Activated CD4-positive, alpha-beta memory T cell treated with anti-CD3 and anti-CD28 coated beads for 36 hours (primary cell): Measurements from ENCODE around the gene FIBCD1. TPM values are rescaled to one million over a fixed set of nuclear protein-coding genes. Genes with fewer than 3 reads are reported as not detected.

ENCODE experiments used
- CTCF ChIA-PET: fragments of 350-600 bp; sonication (Branson Sonifier 250); formaldehyde crosslinking; loops from one replicate; lab custom pipeline; 2021; ENCODE audit warnings: antibody characterized with exemption, inconsistent platforms; lab: Charles Lee
- POLR2A ChIA-PET: fragments of 350-600 bp; sonication (Branson Sonifier 250); formaldehyde crosslinking; loops from one replicate; lab custom pipeline; 2021; ENCODE audit warnings: antibody characterized with exemption; lab: Charles Lee
- DNase-seq: peaks from one replicate; pipeline ENCODE4 v3.0.0-alpha.2; 2020
- H3K27ac Mint-ChIP-seq: one replicate; pipeline ENCODE4 v1.8.0; 2021; ENCODE audit warnings: mixed read lengths
- H3K27me3 Mint-ChIP-seq: one replicate; pipeline ENCODE4 v1.8.0; 2021; ENCODE audit warnings: mixed read lengths
- H3K36me3 Mint-ChIP-seq: one replicate; pipeline ENCODE4 v1.8.0; 2021; ENCODE audit warnings: mixed read lengths
- H3K4me1 Mint-ChIP-seq: one replicate; pipeline ENCODE4 v1.8.0; 2021; ENCODE audit warnings: low read depth, mixed read lengths
- H3K4me3 Mint-ChIP-seq: one replicate; pipeline ENCODE4 v1.8.0; 2021; ENCODE audit warnings: mild to moderate bottlenecking, mixed read lengths
- H3K9me3 Mint-ChIP-seq: one replicate; pipeline ENCODE4 v1.8.0; 2021; ENCODE audit warnings: mixed read lengths
- intact Hi-C: fragments of 100-400 bp; cut with micrococcal nuclease; formaldehyde crosslinking; loops from one replicate; pipeline ENCODE4 v1.15.1; 2023
- total RNA-seq, 2 experiments: library from RNA; stranded (reverse); gene quantifications; one replicate each; pipeline ENCODE4 v1.2.3, GENCODE V29; 2021

The FIBCD1 gene
- total RNA-seq, 2 experiments from 2014 or later: not detected

- no peak overlapping the region for H3K4me3 Mint-ChIP-seq
- POLR2A ChIA-PET: no interaction called here
- no peaks in the 10 kb centered on the region for H3K9me3 Mint-ChIP-seq
- no peak overlapping the region for H3K27ac Mint-ChIP-seq
- peaks cover 8% of the 10 kb centered on the region for H3K4me1 Mint-ChIP-seq
- CTCF ChIA-PET: no interaction called here
- DNase-seq: no peak
- intact Hi-C loops: no loop called here
- H3K36me3 Mint-ChIP-seq: no peaks in the 10 kb centered on the region
- peaks cover 50% of the 10 kb centered on the region for H3K27me3 Mint-ChIP-seq
Observed at GRCh38 chr9:130938184-130938651, 829 bp downstream of the FIBCD1 start.

- intact Hi-C loops: no loop called here
- peaks cover 8% of the 10 kb centered on the region for H3K4me1 Mint-ChIP-seq
- ChIA-PET POLR2A (no interaction called here), CTCF (no interaction called here)
- DNase-seq: no peak
- H3K27ac Mint-ChIP-seq: no peak overlapping the region
- peaks cover 55% of the 10 kb centered on the region for H3K27me3 Mint-ChIP-seq
- no peaks in the 10 kb centered on the region for H3K9me3 Mint-ChIP-seq
- no peaks in the 10 kb centered on the region for H3K36me3 Mint-ChIP-seq
- no peak overlapping the region for H3K4me3 Mint-ChIP-seq
Observed at GRCh38 chr9:130937146-130938076, 1.6 kb downstream of the FIBCD1 start.

- H3K9me3 Mint-ChIP-seq: no peaks in the 10 kb centered on the region
- H3K27ac Mint-ChIP-seq: no peak overlapping the region
- H3K4me1 Mint-ChIP-seq: peaks cover 8% of the 10 kb centered on the region
- peaks cover 57% of the 10 kb centered on the region for H3K27me3 Mint-ChIP-seq
- ChIA-PET POLR2A (interaction anchor here (0.6 kb wide), 1 partner anchor 820 kb away, joined by 3 read pairs; no protein-coding TSS in a partner anchor), CTCF (no interaction called here)
- H3K4me3 Mint-ChIP-seq: no peak overlapping the region
- intact Hi-C loops: no loop called here
- no peaks in the 10 kb centered on the region for H3K36me3 Mint-ChIP-seq
- DNase-seq: no peak
Observed at GRCh38 chr9:130936285-130937117, 2.5 kb downstream of the FIBCD1 start.

- H3K36me3 Mint-ChIP-seq: no peaks in the 10 kb centered on the region
- peaks cover 52% of the 10 kb centered on the region for H3K27me3 Mint-ChIP-seq
- intact Hi-C loops: no loop called here
- no peak overlapping the region for H3K4me3 Mint-ChIP-seq
- no peak overlapping the region for H3K27ac Mint-ChIP-seq
- no peaks in the 10 kb centered on the region for H3K9me3 Mint-ChIP-seq
- CTCF ChIA-PET: no interaction called here
- DNase-seq: no peak
- H3K4me1 Mint-ChIP-seq: peaks cover 5% of the 10 kb centered on the region
- POLR2A ChIA-PET: no interaction called here
Observed at GRCh38 chr9:130935648-130936271, 3.3 kb downstream of the FIBCD1 start.

GRCh38 chr9:130934702-130935647, 4.1 kb downstream of the FIBCD1 start:
- Mint-ChIP-seq H3K4me1 (peaks cover 2% of the 10 kb centered on the region), H3K4me3 (no peak overlapping the region), H3K9me3 (no peaks in the 10 kb centered on the region), H3K27ac (no peak overlapping the region), H3K36me3 (no peaks in the 10 kb centered on the region), H3K27me3 (peaks cover 46% of the 10 kb centered on the region)
- ChIA-PET POLR2A (no interaction called here), CTCF (no interaction called here)
- no peak for DNase-seq
- intact Hi-C loops: no loop called here

GRCh38 chr9:130934246-130934645, 4.8 kb downstream of the FIBCD1 start:
- no peak for DNase-seq
- H3K9me3 Mint-ChIP-seq: no peaks in the 10 kb centered on the region
- intact Hi-C loops: no loop called here
- CTCF ChIA-PET: no interaction called here
- H3K27me3 Mint-ChIP-seq: peaks cover 46% of the 10 kb centered on the region
- no peak overlapping the region for H3K4me3 Mint-ChIP-seq
- H3K4me1 Mint-ChIP-seq: peaks cover 2% of the 10 kb centered on the region
- H3K36me3 Mint-ChIP-seq: no peaks in the 10 kb centered on the region
- POLR2A ChIA-PET: no interaction called here
- H3K27ac Mint-ChIP-seq: no peak overlapping the region

- no peak for DNase-seq
- ChIA-PET POLR2A (interaction anchor here (0.6 kb wide), 1 partner anchor 90 kb away, joined by 3 read pairs; no protein-coding TSS in a partner anchor), CTCF (interaction anchor here (0.7 to 0.9 kb wide), 3 partner anchors 67 to 249 kb away, joined by 3 to 4 read pairs (median 3); no protein-coding TSS in a partner anchor)
- Mint-ChIP-seq H3K4me1 (no peaks in the 10 kb centered on the region), H3K9me3 (no peaks in the 10 kb centered on the region), H3K36me3 (no peaks in the 10 kb centered on the region), H3K4me3 (no peak overlapping the region), H3K27ac (no peak overlapping the region), H3K27me3 (peaks cover 44% of the 10 kb centered on the region)
- intact Hi-C loops: no loop called here
Observed at GRCh38 chr9:130933114-130934046, 5.7 kb downstream of the FIBCD1 start.

GRCh38 chr9:130932255-130933079, 6.6 kb downstream of the FIBCD1 start:
- no peaks in the 10 kb centered on the region for H3K9me3 Mint-ChIP-seq
- ChIA-PET POLR2A (interaction anchor here (0.6 kb wide), 1 partner anchor 89 kb away, joined by 3 read pairs; no protein-coding TSS in a partner anchor), CTCF (interaction anchor here (0.7 to 0.9 kb wide), 3 partner anchors 66 to 248 kb away, joined by 3 to 4 read pairs (median 3); no protein-coding TSS in a partner anchor)
- no peaks in the 10 kb centered on the region for H3K4me1 Mint-ChIP-seq
- no peak overlapping the region for H3K27ac Mint-ChIP-seq
- peaks cover 40% of the 10 kb centered on the region for H3K27me3 Mint-ChIP-seq
- H3K36me3 Mint-ChIP-seq: no peaks in the 10 kb centered on the region
- no peak overlapping the region for H3K4me3 Mint-ChIP-seq
- DNase-seq: no peak
- intact Hi-C loops: no loop called here

GRCh38 chr9:130931508-130932254, 7.4 kb downstream of the FIBCD1 start:
- Mint-ChIP-seq H3K4me1 (no peaks in the 10 kb centered on the region), H3K4me3 (no peak overlapping the region), H3K36me3 (no peaks in the 10 kb centered on the region), H3K27ac (no peak overlapping the region), H3K27me3 (peaks cover 32% of the 10 kb centered on the region), H3K9me3 (no peaks in the 10 kb centered on the region)
- no peak for DNase-seq
- POLR2A ChIA-PET: no interaction called here
- intact Hi-C loops: no loop called here
- CTCF ChIA-PET: no interaction called here
